Activated CD8-positive, alpha-beta memory T cell treated with anti-CD3 and anti-CD28 coated beads for 4 hours (primary cell): ENCODE data around the gene CDK5RAP2.
"Not testable (repeated sequence)": the region's sequence is repeated elsewhere in the genome, so short reads cannot be mapped to it uniquely, and the experiment has no call there.

Experiments used
- DNase-seq, 2 donors: peaks; one replicate each; pipeline ENCODE4 v3.0.0-alpha.2; 2020; ENCODE audit warnings: low read depth in 2 of 2

Gene CDK5RAP2

GRCh38 chr9:120464887-120465421, 115.0 kb downstream of the CDK5RAP2 start:
- DNase-seq: no peak

- DNase-seq: no peak
These were observed 115.6 kb downstream of the CDK5RAP2 start for GRCh38 chr9:120464176-120464886.

- no peak for DNase-seq
These were observed 116.2 kb downstream of the CDK5RAP2 start for GRCh38 chr9:120463765-120464164.

GRCh38 chr9:120461677-120462076, 118.3 kb downstream of the CDK5RAP2 start:
- not testable (repeated sequence) for DNase-seq

GRCh38 chr9:120456218-120456617, 123.7 kb downstream of the CDK5RAP2 start:
- DNase-seq: no peak

- DNase-seq: no peak
These were observed 125.5 kb downstream of the CDK5RAP2 start for GRCh38 chr9:120454467-120454866.

GRCh38 chr9:120453792-120454191, 126.2 kb downstream of the CDK5RAP2 start:
- DNase-seq: no peak

GRCh38 chr9:120452631-120453030, 127.3 kb downstream of the CDK5RAP2 start:
- DNase-seq: no peak

- DNase-seq: no peak
These were observed 129.1 kb downstream of the CDK5RAP2 start for GRCh38 chr9:120450916-120451315.

- DNase-seq: no peak
These were observed 130.4 kb downstream of the CDK5RAP2 start for GRCh38 chr9:120449566-120449965.

- DNase-seq: no peak
These were observed 131.9 kb downstream of the CDK5RAP2 start for GRCh38 chr9:120447959-120448500.

GRCh38 chr9:120446671-120447070, 133.3 kb downstream of the CDK5RAP2 start:
- DNase-seq: no peak

- no peak for DNase-seq
These were observed 136.0 kb downstream of the CDK5RAP2 start for GRCh38 chr9:120443976-120444375.

- no peak for DNase-seq
These were observed 136.5 kb downstream of the CDK5RAP2 start for GRCh38 chr9:120443489-120443888.

GRCh38 chr9:120442308-120442995, 137.5 kb downstream of the CDK5RAP2 start:
- no peak for DNase-seq

- no peak for DNase-seq
These were observed 138.3 kb downstream of the CDK5RAP2 start for GRCh38 chr9:120441426-120442307.

- DNase-seq: no peak
These were observed 139.2 kb downstream of the CDK5RAP2 start for GRCh38 chr9:120440791-120441190.

GRCh38 chr9:120439926-120440325, 140.0 kb downstream of the CDK5RAP2 start:
- DNase-seq: no peak

GRCh38 chr9:120438836-120439546, 141.0 kb downstream of the CDK5RAP2 start:
- DNase-seq: no peak

- DNase-seq: no peak
These were observed 141.9 kb downstream of the CDK5RAP2 start for GRCh38 chr9:120438111-120438510.

- no peak for DNase-seq
These were observed 142.9 kb downstream of the CDK5RAP2 start for GRCh38 chr9:120436983-120437475.
